NCI-H187 (cell line): ENCODE results near the gene PLD6.
"Not testable (repeated sequence)": the region's sequence is repeated elsewhere in the genome, so short reads cannot be mapped to it uniquely, and the experiment has no call there.

ENCODE experiments used
- DNase-seq, 2 experiments: peaks; one replicate each; lab custom pipeline; 2025; lab: John Stamatoyannopoulos, UW

Gene PLD6

DNA sequence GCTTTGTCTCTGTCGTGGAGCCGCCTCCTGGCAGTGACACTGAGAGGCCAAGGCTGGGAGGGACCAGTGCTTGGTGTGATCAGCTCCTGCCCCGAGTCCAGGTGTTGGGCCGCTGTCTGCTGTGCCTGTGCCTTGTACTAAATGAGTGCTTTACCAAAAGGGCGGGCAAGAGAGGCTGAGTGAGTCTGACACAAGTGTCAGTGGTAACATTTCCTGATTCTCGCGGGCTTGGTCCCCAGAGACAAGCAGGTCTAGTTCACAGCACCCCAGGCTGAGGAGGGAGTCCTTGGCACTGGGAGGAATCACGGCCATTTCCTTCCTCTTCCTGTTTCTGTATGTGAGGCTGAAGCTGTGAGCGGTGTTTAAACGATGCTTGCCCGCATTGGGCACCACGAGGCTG, 30.2 kb downstream of the PLD6 start:
- no peak for DNase-seq

DNA sequence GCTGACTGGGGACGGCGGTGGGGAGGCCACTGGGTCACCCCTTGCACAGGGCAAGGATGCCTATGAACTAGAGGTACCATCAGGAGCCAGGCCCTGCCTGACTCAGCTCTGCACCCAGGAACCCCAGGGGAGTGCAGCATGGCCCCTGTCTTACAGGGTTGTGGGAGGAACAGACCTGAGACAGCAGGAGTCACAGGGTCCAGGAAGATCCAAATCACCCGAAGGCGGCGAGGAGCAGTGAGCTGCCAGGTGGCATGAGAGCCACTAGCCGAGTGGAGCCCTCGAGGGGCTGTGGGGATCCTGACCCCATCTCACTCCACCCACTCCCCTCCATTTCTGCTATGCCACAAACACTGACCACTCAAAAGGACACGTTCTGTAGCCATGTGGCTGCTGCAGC, 30.8 kb downstream of the PLD6 start:
- DNase-seq, result no peak

GRCh38 chr17:17173921-17174320, 32.2 kb downstream of the PLD6 start:
- no peak for DNase-seq

DNA sequence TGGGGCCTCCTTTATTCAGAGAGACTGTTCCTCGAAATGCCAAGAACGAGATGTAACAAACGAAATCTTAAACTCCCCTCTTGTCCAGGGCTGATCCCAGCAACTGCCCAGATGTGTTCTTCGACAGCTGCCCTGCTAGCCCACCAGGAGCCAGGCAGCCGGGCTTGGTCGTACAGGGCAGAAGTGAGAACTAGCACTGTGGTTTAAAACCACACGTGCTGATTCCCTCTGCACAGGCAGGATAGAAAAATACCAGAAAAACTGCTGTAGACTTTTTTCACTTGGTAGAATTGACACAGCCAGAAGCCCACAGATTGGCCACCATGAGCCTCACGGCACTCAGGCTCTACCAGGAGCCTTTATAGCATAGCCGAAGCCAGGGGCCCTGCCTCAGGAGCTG, 33.1 kb downstream of the PLD6 start:
- DNase-seq, result no peak

DNA sequence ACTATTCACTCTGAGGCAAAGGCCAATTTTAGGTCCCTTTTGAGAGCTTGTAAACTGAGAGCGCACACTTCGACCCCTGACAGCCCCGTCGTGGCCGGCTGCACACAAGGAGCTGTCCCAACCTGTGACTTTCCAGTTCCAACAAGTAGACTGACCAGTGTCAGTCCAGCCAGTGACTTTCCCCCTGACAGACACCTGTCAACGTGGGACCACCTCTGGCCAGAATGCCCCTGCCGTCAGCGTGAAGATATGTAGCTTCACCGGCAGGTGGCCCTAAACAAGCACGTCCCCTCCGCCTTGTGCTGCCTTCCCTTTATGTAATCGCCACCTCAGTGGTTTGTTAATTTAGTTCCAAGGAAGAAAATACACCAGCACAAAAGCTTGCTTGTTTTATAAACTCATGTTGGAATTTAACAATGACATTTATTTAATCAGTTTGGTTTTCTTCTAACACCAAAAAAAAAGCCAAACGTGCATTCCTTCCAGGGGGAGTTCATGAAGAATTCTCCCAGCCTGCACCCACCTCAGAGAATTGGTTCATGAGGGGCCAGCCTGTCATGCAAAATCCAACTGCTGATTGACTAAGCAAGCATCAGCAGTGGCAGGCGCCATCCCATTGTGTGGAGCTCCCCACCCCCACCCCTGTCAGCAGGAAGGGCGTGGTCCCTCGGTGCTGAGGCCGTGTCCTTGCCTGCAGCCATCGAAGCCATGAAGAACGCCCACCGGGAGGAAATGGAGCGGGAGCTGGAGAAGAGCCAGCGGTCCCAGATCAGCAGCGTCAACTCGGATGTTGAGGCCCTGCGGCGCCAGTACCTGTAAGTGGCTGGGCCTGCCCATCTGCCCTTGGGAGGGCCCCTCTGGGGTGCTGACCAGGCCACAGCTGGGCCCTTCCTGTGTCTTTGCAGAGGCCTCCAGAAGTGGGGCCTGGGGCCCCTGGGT, 33.9 kb downstream of the PLD6 start:
- no peak for DNase-seq

DNA sequence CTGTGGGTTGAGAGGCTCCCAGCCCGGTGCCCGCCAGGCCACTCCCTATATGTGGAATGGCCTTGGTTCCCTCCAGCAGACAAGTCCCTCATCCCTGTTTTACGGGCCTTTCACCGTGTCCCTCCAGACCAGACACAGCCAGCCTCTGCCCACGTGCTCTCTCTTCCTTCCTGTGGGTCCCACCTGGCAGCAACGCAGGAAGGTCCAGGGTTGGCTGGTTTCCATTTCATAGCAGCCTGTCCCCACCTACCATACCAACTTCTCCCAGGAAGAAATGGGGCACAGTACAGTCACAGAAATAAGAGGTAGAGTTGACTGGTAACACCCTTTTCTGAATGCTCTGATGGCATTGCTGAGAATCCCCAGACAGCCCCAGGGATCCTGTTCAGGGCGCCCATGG, 34.9 kb downstream of the PLD6 start:
- DNase-seq, result no peak

DNA sequence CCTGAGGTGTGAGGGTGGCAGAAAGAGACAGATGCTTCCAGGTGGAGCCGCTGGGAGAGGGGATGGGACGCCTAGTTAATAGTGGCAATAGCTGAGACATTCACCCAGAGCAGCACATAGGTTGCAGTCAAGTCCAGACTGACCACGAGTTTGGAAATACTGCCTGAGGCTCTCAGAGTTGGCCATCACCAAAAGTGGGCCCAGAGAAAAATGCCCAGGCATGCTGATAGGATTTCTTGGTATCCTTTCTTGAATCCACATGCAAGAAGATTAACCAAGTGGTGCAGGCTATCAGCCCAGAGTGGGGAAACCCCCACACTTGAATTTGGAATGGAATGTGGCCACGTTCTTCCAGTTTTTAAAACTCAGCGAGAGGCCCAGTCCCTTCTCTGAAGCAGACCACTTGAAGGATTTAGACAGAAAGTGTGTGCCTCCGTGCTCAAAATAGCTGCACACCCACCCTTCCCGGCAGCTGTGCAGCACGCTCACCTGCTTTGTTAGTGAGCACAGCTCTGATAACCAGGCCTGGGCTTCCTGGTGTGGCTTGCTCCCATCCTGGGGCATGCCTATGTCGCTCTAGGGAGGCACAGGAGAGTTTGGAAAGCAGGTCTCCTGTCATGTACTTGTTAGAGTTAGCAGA, 35.7 kb downstream of the PLD6 start:
- DNase-seq, result no peak

GRCh38 chr17:17169396-17169795, 36.7 kb downstream of the PLD6 start:
- no peak for DNase-seq

DNA sequence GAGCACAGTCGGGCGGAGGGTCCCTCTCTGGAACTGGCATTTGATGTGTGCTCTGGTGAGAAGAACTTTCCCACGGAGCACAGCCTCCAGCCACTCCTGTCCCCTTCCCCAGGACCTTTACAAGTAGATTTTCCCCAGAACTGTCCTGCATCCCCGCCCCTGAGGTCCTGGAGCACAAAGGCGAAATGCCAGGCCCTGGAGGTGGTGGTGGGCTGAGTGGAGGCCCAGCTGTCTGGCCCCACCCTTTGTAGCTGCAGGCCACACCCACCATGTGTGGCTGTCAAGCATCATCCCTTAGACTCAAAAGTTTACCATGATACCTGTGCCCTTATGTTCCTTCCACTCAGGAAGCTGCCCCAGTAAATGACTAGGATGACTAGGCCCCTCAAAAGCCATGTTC, 37.7 kb downstream of the PLD6 start:
- no peak for DNase-seq

GRCh38 chr17:17167986-17168385, 38.1 kb downstream of the PLD6 start:
- no peak for DNase-seq

- DNase-seq, result no peak
Measured at GRCh38 chr17:17167356-17167755, 38.8 kb downstream of the PLD6 start.

DNA sequence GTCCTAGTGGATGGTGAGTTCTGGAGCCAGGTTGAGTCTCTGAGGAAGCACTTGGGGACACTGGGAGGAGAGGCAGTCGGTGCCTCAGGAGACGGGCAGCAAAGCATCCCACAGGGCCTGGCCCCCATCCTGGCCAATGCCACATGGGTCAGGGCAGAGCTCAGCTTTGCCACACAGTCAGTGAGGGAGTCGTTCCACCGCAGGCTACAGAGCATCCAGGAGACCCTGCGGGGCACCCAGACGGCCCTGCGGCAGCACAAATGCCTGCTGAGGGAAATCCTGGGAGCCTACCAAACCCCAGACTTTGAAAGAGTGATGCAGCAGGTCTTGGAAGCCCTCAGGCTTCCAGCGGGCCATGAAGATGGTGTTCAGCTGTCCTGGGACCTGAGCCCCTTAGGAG, 39.7 kb downstream of the PLD6 start:
- no peak for DNase-seq

- no peak for DNase-seq
Measured at GRCh38 chr17:17165666-17166308, 40.3 kb downstream of the PLD6 start.

- no peak for DNase-seq
Measured at GRCh38 chr17:17164676-17165075, 41.5 kb downstream of the PLD6 start.

GRCh38 chr17:17164156-17164555, 42.0 kb downstream of the PLD6 start:
- DNase-seq, result no peak

DNA sequence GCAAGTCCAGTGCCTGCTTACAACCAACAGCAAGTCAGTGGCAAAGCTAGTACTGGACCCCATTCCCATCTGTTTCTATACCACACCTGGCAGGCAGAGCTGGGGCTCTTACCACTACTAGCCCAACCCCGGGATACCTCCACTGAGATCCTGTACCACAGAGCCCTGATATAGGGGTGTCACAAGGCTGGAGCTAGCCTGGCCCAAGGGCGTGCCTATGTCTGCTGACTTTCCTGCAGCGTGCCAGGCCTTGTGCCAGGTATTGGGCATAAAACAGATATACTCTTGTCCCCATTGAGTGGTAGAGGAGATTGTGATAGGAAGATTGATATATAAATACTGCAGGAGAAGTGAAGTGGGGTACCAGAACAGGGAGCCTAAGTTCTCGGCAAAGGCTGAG, 44.4 kb downstream of the PLD6 start:
- DNase-seq, result no peak

- no peak for DNase-seq
Measured at GRCh38 chr17:17161121-17161520, 45.0 kb downstream of the PLD6 start.

GRCh38 chr17:17159571-17159970, 46.6 kb downstream of the PLD6 start:
- no peak for DNase-seq

DNA sequence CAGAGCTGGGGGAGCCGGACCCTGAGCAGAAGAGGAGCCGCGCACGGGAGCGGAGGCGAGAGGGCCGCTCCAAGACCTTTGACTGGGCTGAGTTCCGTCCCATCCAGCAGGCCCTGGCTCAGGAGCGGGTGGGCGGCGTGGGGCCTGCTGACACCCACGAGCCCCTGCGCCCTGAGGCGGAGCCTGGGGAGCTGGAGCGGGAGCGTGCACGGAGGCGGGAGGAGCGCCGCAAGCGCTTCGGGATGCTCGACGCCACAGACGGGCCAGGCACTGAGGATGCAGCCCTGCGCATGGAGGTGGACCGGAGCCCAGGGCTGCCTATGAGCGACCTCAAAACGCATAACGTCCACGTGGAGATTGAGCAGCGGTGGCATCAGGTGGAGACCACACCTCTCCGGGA, 47.6 kb downstream of the PLD6 start:
- not testable (repeated sequence) for DNase-seq

DNA sequence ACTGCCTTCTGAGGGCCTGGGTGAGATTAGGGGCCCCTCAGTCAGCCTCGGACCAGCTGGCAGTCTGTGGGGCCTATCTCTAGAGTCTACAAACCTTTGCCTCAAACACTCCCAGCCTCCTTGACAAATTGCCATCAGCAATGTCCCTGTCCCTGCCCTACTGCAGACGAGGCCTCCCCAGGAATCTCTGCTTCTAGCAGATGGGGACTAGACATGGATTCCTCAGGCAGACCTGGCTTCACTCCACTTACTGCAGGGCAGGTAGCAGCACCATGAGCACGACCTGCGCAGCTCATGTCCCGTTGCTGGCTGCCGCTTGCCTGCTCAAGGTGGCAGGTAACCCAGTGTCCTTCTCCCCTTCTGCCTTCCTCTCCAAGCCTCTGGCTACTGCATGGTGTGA, 49.1 kb downstream of the PLD6 start:
- DNase-seq, result no peak

DNA sequence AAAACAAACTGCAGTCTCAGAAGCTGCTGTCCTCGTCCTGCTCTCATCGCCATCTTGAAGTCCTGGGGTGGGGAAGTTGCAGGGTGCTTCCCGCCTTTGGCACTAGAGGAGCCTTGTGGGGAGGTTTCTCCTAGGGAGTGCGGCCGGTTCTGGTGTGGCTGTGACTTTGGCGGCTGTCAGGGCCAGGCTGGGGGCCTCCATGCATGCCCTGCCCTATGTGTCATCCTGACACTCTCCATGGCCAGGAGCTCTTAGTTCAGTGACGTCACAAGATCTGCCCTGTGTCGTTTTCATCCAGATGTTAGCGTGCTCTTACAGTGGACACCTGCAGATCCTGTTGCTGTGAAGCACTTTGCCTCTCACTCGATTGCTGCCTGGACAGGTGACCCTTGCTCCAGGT, 49.6 kb downstream of the PLD6 start:
- no peak for DNase-seq

DNA sequence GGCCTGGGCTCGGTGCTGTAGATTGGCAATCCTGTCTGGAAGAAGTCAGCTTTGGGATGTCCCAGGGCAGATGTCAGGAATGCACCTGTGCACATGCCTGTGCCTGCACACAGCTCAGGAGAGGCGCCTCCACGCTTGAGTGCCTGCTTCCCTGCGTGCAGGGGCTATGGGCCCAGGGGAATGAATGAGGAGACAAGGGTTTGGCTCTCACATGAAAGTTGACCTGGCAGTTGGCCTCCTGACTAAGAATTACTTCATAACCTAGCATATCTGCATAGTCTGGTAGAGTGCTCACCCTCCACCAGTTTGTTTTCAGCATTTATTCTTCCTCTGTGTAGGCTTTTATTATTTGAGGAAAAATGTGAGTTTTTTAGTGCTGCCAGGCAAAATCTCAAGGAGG, 50.0 kb downstream of the PLD6 start:
- DNase-seq, result no peak

GRCh38 chr17:17155568-17155967, 50.6 kb downstream of the PLD6 start:
- no peak for DNase-seq
